H1 (cell line): Measurements from ENCODE around the gene SORD. TPM values are rescaled to one million over a fixed set of nuclear protein-coding genes. Genes with fewer than 3 reads are reported as not detected.

Experiments used
- CHD1 ChIP-seq: IDR thresholded peaks from 2 replicates; pipeline ENCODE4 v1.6.1; 2012; ENCODE audit warnings: low read depth, low read length, improper control_type of control experiment
- FOSL1 ChIP-seq: IDR thresholded peaks from 2 replicates; pipeline ENCODE4 v1.6.1; 2011; ENCODE audit warnings: mild to moderate bottlenecking, low read depth, low read length, moderate library complexity; ENCODE audit not compliant: insufficient read depth
- HDAC2 ChIP-seq, 2 experiments: fragments of 300-600 bp in 1 of 2; sonication (generic) in 1 of 2; IDR thresholded peaks; 2 replicates each; pipeline ENCODE4 v1.6.1; 2011 to 2012; ENCODE audit warnings: low read depth in 2 of 2, low read length in 2 of 2, mild to moderate bottlenecking in 2 of 2, moderate library complexity in 2 of 2, borderline replicate concordance in 1 of 2, inconsistent platforms in 1 of 2
- RAD21 ChIP-seq, 2 experiments: IDR thresholded peaks in 1 of 2; conservative IDR thresholded peaks in 1 of 2; 2 replicates each; pipeline ENCODE4 v1.6.1; 2011; ENCODE audit warnings: low read depth in 2 of 2, low read length in 2 of 2, improper control_type of control experiment in 1 of 2, inconsistent platforms in 1 of 2, mild to moderate bottlenecking in 1 of 2, moderate library complexity in 1 of 2
- TAF7 ChIP-seq: optimal IDR thresholded peaks from 2 replicates; pipeline ENCODE3; 2011; ENCODE audit warnings: low read depth, mild to moderate bottlenecking, inconsistent platforms, low read length, moderate library complexity, borderline replicate concordance
- TEAD4 ChIP-seq: IDR thresholded peaks from 2 replicates; pipeline ENCODE4 v1.6.1; 2012; ENCODE audit warnings: low read depth, low read length, inconsistent platforms, mixed read lengths
- polyA plus RNA-seq, 7 experiments: library from polyadenylated mRNA; depleted of rRNA in 3 of 7; stranded (reverse) in 5 of 7; unstranded in 2 of 7; fragments of >200 nt in 5 of 7; fragments of 200-250 nt in 2 of 7; gene quantifications; 1 replicate in 5 of 7; 2 replicates in 1 of 7; 4 replicates in 1 of 7; pipeline versions ENCODE4 v1.2.1 to v1.2.3, GENCODE V29; 2011 to 2013; ENCODE audit warnings: missing spikeins in 2 of 7, mixed read lengths in 2 of 7
- total RNA-seq: library from RNA; stranded (reverse); fragmentation: NEBNext Ultra II Directional; extraction: Animal tissue kit (Norgen Biotek cat#: 25700); gene quantifications from 2 replicates; pipeline ENCODE4 v1.2.1, GENCODE V29; 2021

SORD gene
- total and polyA plus RNA-seq, 2 of the 8 experiments (the other 6 are each of a cell fraction or from before 2014, with no cell fraction given): 52.6 to 75.8 TPM

- no peak for TF ChIP-seq HDAC2 (IDR thresholded peaks at IDR 0.05; ENCODE audit: borderline replicate concordance in 1 of 2, low read depth in 2 of 2, low read length in 2 of 2)
- no peak for TF ChIP-seq TEAD4
- no peak for TF ChIP-seq RAD21 (IDR thresholded peaks at IDR 0.05 in 1 of 2, conservative IDR thresholded peaks at IDR 0.05 in 1 of 2; ENCODE audit: low read depth in 2 of 2, low read length in 2 of 2)
- TF ChIP-seq TAF7: no peak
- no peak for TF ChIP-seq FOSL1
- no peak for TF ChIP-seq CHD1
Observed at GRCh38 chr15:45048794-45049631, 26.0 kb downstream of the SORD start (continued).
